Smooth muscle cell (in vitro differentiated cells): ENCODE results near the gene MGA. TPM values are rescaled to one million over a fixed set of nuclear protein-coding genes. Genes with fewer than 3 reads are reported as not detected.

Source experiments
- DNase-seq: peaks from one replicate; lab custom pipeline; 2025; ENCODE audit not compliant: unreplicated experiment; lab: John Stamatoyannopoulos, UW
- H2AFZ ChIP-seq: fragments of 200-600 bp; sonication (generic); 2 replicates; pipeline ENCODE4 v1.6.0; 2016; ENCODE audit warnings: antibody characterized with exemption, low read depth, mild to moderate bottlenecking
- H3F3A ChIP-seq: fragments of 200-600 bp; sonication (generic); 2 replicates; pipeline ENCODE4 v1.6.0; 2017; ENCODE audit warnings: antibody characterized with exemption, low read depth
- H3K27ac ChIP-seq: fragments of 200-600 bp; sonication (generic); 2 replicates; pipeline ENCODE4 v1.5.1; 2016; ENCODE audit warnings: low read depth, mild to moderate bottlenecking
- H3K27me3 ChIP-seq: fragments of 200-600 bp; sonication (generic); 2 replicates; pipeline ENCODE4 v1.6.1; 2016; ENCODE audit warnings: low read depth, mild to moderate bottlenecking
- H3K36me3 ChIP-seq: fragments of 200-600 bp; sonication (generic); 2 replicates; pipeline ENCODE4 v1.5.1; 2016; ENCODE audit warnings: low read depth
- H3K4me1 ChIP-seq: fragments of 200-600 bp; sonication (generic); 2 replicates; pipeline ENCODE4 v1.5.1; 2016; ENCODE audit warnings: low read depth
- H3K4me2 ChIP-seq: fragments of 200-600 bp; sonication (generic); 2 replicates; pipeline ENCODE4 v1.6.0; 2016; ENCODE audit warnings: mild to moderate bottlenecking
- H3K4me3 ChIP-seq: fragments of 200-600 bp; sonication (generic); 2 replicates; pipeline ENCODE4 v1.5.1; 2016; ENCODE audit warnings: mild to moderate bottlenecking
- H3K79me2 ChIP-seq: fragments of 200-600 bp; sonication (generic); 2 replicates; pipeline ENCODE4 v1.6.0; 2016; ENCODE audit warnings: low read depth, mild to moderate bottlenecking
- H3K9ac ChIP-seq: fragments of 200-600 bp; sonication (generic); 2 replicates; pipeline ENCODE4 v1.6.0; 2016; ENCODE audit warnings: low read depth
- H3K9me3 ChIP-seq: fragments of 200-600 bp; sonication (generic); replicated peaks from 2 replicates; pipeline ENCODE4 v1.5.1; 2016; ENCODE audit warnings: low read depth
- H4K20me1 ChIP-seq: fragments of 200-600 bp; sonication (generic); 2 replicates; pipeline ENCODE4 v1.6.0; 2016; ENCODE audit warnings: low read depth
- CTCF ChIP-seq: fragments of 200-600 bp; sonication (generic); IDR thresholded peaks from 2 replicates; pipeline ENCODE4 v1.5.1; 2017; ENCODE audit warnings: borderline replicate concordance, mild to moderate bottlenecking, antibody characterized with exemption; ENCODE audit not compliant: insufficient read depth, poor library complexity, severe bottlenecking
- WGBS: methylation state at CpG from one replicate; pipeline ENCODE4 v1.1.7; 2016; ENCODE audit warnings: low lambda C conversion rate; 5-methylcytosine and 5-hydroxymethylcytosine counted together
- polyA plus RNA-seq: library from polyadenylated mRNA; unstranded; fragments of >200 nt; fragmentation: Nextera tagmentation; extraction: Ambion mirVana; gene quantifications from 2 replicates; pipeline ENCODE4 v1.2.1, GENCODE V29; 2016
- total RNA-seq: library from RNA; depleted of rRNA; stranded (reverse); fragments of >200 nt; gene quantifications from 2 replicates; pipeline ENCODE4 v1.2.3, GENCODE V29; 2014

MGA gene
- total and polyA plus RNA-seq, 2 experiments from 2014 or later: 5.5 to 52.9 TPM

GRCh38 chr15:41634072-41634626 lies 26.1 kb upstream of the MGA start:
- H3K4me2 ChIP-seq: no peak overlapping the region
- H2AFZ ChIP-seq: no peak overlapping the region
- no peak overlapping the region for H3K9ac ChIP-seq
- no peaks in the 10 kb centered on the region for H3K27me3 ChIP-seq
- H4K20me1 ChIP-seq: no peaks in the 10 kb centered on the region
- 82% methylated on average over 1 of the region's 1 CpG for WGBS
- no peak overlapping the region for H3K27ac ChIP-seq
- H3K79me2 ChIP-seq: no peaks in the 10 kb centered on the region
- H3K9me3 ChIP-seq: no peaks in the 10 kb centered on the region
- no peak overlapping the region for H3K4me3 ChIP-seq
- no peaks in the 10 kb centered on the region for H3K36me3 ChIP-seq
- no peaks in the 10 kb centered on the region for H3K4me1 ChIP-seq
- TF ChIP-seq CTCF: no peak
- H3F3A ChIP-seq: no peaks in the 10 kb centered on the region
- DNase-seq: no peak

GRCh38 chr15:41637086-41637485 lies 23.1 kb upstream of the MGA start:
- no peak for DNase-seq
- TF ChIP-seq CTCF: no peak
- Histone ChIP-seq H3K4me1 (no peaks in the 10 kb centered on the region), H3K27me3 (no peaks in the 10 kb centered on the region), H3K9me3 (no peaks in the 10 kb centered on the region), H3K4me2 (no peak overlapping the region), H3K4me3 (no peak overlapping the region), H3F3A (no peaks in the 10 kb centered on the region), H3K9ac (no peak overlapping the region), H3K27ac (no peak overlapping the region), H3K79me2 (no peaks in the 10 kb centered on the region), H2AFZ (no peak overlapping the region), H3K36me3 (no peaks in the 10 kb centered on the region), H4K20me1 (no peaks in the 10 kb centered on the region)
- 92% methylated on average over 2 of the region's 2 CpGs for WGBS

GRCh38 chr15:41640985-41641384 lies 19.2 kb upstream of the MGA start:
- DNase-seq: no peak
- Histone ChIP-seq H3K36me3 (no peaks in the 10 kb centered on the region), H3K79me2 (no peaks in the 10 kb centered on the region), H3K27ac (no peak overlapping the region), H3K9ac (no peak overlapping the region), H3K4me3 (no peak overlapping the region), H3F3A (no peaks in the 10 kb centered on the region), H3K9me3 (no peaks in the 10 kb centered on the region), H3K4me2 (no peak overlapping the region), H3K27me3 (no peaks in the 10 kb centered on the region), H2AFZ (no peak overlapping the region), H3K4me1 (no peaks in the 10 kb centered on the region), H4K20me1 (no peaks in the 10 kb centered on the region)
- TF ChIP-seq CTCF: no peak
- 97% methylated on average over 1 of the region's 1 CpG for WGBS

GRCh38 chr15:41647262-41647661 lies 12.9 kb upstream of the MGA start:
- no peak overlapping the region for H3K4me2 ChIP-seq
- no peaks in the 10 kb centered on the region for H3K36me3 ChIP-seq
- no peak for TF ChIP-seq CTCF
- no peak for DNase-seq
- no peak overlapping the region for H3K4me3 ChIP-seq
- no peak overlapping the region for H3K9ac ChIP-seq
- no peak overlapping the region for H2AFZ ChIP-seq
- no peaks in the 10 kb centered on the region for H3K79me2 ChIP-seq
- H3K4me1 ChIP-seq: no peaks in the 10 kb centered on the region
- H4K20me1 ChIP-seq: no peaks in the 10 kb centered on the region
- no peak overlapping the region for H3K27ac ChIP-seq
- H3F3A ChIP-seq: no peaks in the 10 kb centered on the region
- no peaks in the 10 kb centered on the region for H3K9me3 ChIP-seq
- no peaks in the 10 kb centered on the region for H3K27me3 ChIP-seq
